Ovary (tissue), 3 donors: Measurements from ENCODE around the gene BRI3.

Experiments used
- CTCF ChIP-seq, 3 donors: fragments of 450-650 bp in 2 of 3; fragments of 200-600 bp in 1 of 3; IDR thresholded peaks; one replicate each; pipeline versions ENCODE4 v1.5.1 to v1.8.0; 2016 to 2022; ENCODE audit warnings: antibody characterized with exemption in 3 of 3, mild to moderate bottlenecking in 1 of 3
- EP300 ChIP-seq: sonication (generic); formaldehyde crosslinking; IDR thresholded peaks from one replicate; pipeline ENCODE4 v1.6.1; 2017; ENCODE audit warnings: antibody characterized with exemption
- POLR2A ChIP-seq: fragments of 450-650 bp; IDR thresholded peaks from one replicate; pipeline ENCODE4 v1.6.1; 2017; ENCODE audit warnings: antibody characterized with exemption, mild to moderate bottlenecking, moderate library complexity
- donor health status: DM: no; HTN: no; CAD: no.

- TF ChIP-seq CTCF (IDR thresholded peaks at IDR 0.05), result no peak
- TF ChIP-seq POLR2A, result no peak
- no peak for TF ChIP-seq EP300
Measured at GRCh38 chr7:98288064-98288823, 6.8 kb downstream of the BRI3 start.
